Transverse colon (tissue), 4 donors: ENCODE data around the gene CDK12.

Experiments
- CTCF ChIP-seq, 5 experiments: fragments of 200-600 bp in 3 of 5; fragments of 450-650 bp in 2 of 5; sonication (generic) in 3 of 5; IDR thresholded peaks; 1 replicate in 2 of 5; 2 replicates in 3 of 5; pipeline ENCODE4 v1.5.1; 2016 to 2017; ENCODE audit warnings: antibody characterized with exemption in 5 of 5, inconsistent platforms in 3 of 5, mild to moderate bottlenecking in 2 of 5, moderate library complexity in 1 of 5
- POLR2A ChIP-seq: fragments of 450-650 bp; IDR thresholded peaks from one replicate; pipeline ENCODE4 v1.6.1; 2016; ENCODE audit warnings: antibody characterized with exemption, mild to moderate bottlenecking, moderate library complexity
- POLR2AphosphoS5 ChIP-seq, 3 donors: sonication (generic); formaldehyde crosslinking; IDR thresholded peaks; one replicate each; pipeline ENCODE4 v1.6.1; 2016; ENCODE audit warnings: antibody characterized with exemption in 3 of 3

- TF ChIP-seq CTCF (IDR thresholded peaks at IDR 0.05): no peak
- TF ChIP-seq POLR2A: no peak
- TF ChIP-seq POLR2AphosphoS5 (IDR thresholded peaks at IDR 0.05): no peak
Measured at GRCh38 chr17:39568702-39569101, 107.4 kb downstream of the CDK12 start.
